HEK293 (cell line): ENCODE results near the gene ZNF507.

Experiments
- CTCF ChIA-PET: fragments of 350-600 bp; formaldehyde crosslinking; extraction: SDS; loops from one replicate; lab custom pipeline; 2021; ENCODE audit warnings: antibody characterized with exemption; lab: Yijun Ruan, JAX
- POLR2A ChIA-PET: fragments of 300-600 bp; formaldehyde crosslinking; extraction: SDS; loops from one replicate; lab custom pipeline; 2020; ENCODE audit warnings: antibody characterized with exemption, inconsistent platforms; lab: Yijun Ruan, JAX
- H3K27ac ChIP-seq: fragments of 200-500 bp; sonication (Bioruptor generic); 2 replicates; pipeline ENCODE4 v1.5.1; 2014; ENCODE audit warnings: low read depth, low read length, control low read depth, inconsistent platforms; ENCODE audit errors: extremely low read depth
- H3K36me3 ChIP-seq, 2 experiments: fragments of 200-500 bp in 1 of 2; sonication (Bioruptor generic) in 1 of 2; 1 replicate in 1 of 2; 2 replicates in 1 of 2; pipeline ENCODE4 v1.5.1; 2014 to 2017; ENCODE audit warnings: inconsistent platforms in 2 of 2, low read length in 2 of 2; ENCODE audit not compliant: control insufficient read depth in 2 of 2, insufficient read depth in 1 of 2
- H3K4me1 ChIP-seq: fragments of 200-500 bp; sonication (Bioruptor generic); 2 replicates; pipeline ENCODE4 v1.5.1; 2014; ENCODE audit warnings: mild to moderate bottlenecking, low read length, inconsistent platforms; ENCODE audit not compliant: control insufficient read depth, insufficient read depth
- H3K4me3 ChIP-seq: 2 replicates; pipeline ENCODE4 v1.5.1; 2011; ENCODE audit warnings: low read depth, mild to moderate bottlenecking, control low read depth, low read length, moderate library complexity
- H3K9me3 ChIP-seq: fragments of 200-500 bp; sonication (Bioruptor generic); 2 replicates; pipeline ENCODE4 v1.5.1; 2014; ENCODE audit warnings: low read depth, low read length, inconsistent platforms; ENCODE audit not compliant: control insufficient read depth, insufficient read depth
- EGR2 ChIP-seq: fragments of 450-650 bp; formaldehyde crosslinking; IDR thresholded peaks from 2 replicates; pipeline ENCODE4 v1.5.1; 2016; ENCODE audit warnings: low read depth, missing biosample characterization, missing genetic modification characterization
- FEZF1 ChIP-seq: fragments of 450-650 bp; formaldehyde crosslinking; IDR thresholded peaks from 2 replicates; pipeline ENCODE4 v1.5.1; 2016; ENCODE audit warnings: missing biosample characterization, missing genetic modification characterization
- IKZF3 ChIP-seq: fragments of 450-650 bp; IDR thresholded peaks from 2 replicates; pipeline ENCODE4 v1.5.0; 2018; ENCODE audit warnings: missing biosample characterization, mild to moderate bottlenecking, missing genetic modification characterization, moderate library complexity
- KLF16 ChIP-seq: fragments of 450-650 bp; formaldehyde crosslinking; IDR thresholded peaks from 2 replicates; pipeline ENCODE4 v1.5.1; 2017; ENCODE audit warnings: missing biosample characterization, missing genetic modification characterization
- PRDM1 ChIP-seq: fragments of 450-650 bp; formaldehyde crosslinking; IDR thresholded peaks from 2 replicates; pipeline ENCODE4; 2016; ENCODE audit warnings: missing biosample characterization, missing genetic modification characterization
- REPIN1 ChIP-seq: fragments of 450-650 bp; formaldehyde crosslinking; IDR thresholded peaks from 2 replicates; pipeline ENCODE4 v1.5.1; 2017; ENCODE audit warnings: missing biosample characterization, missing genetic modification characterization, low read depth
- TCF7L2 ChIP-seq: IDR thresholded peaks from 2 replicates; pipeline ENCODE4 v1.6.1; 2011; ENCODE audit warnings: low read depth, mild to moderate bottlenecking, inconsistent platforms, low read length, moderate library complexity, borderline replicate concordance
- ZNF121 ChIP-seq: fragments of 450-650 bp; formaldehyde crosslinking; IDR thresholded peaks from 2 replicates; pipeline ENCODE4 v1.5.1; 2016; ENCODE audit warnings: missing biosample characterization, missing genetic modification characterization
- ZNF146 ChIP-seq: fragments of 450-650 bp; formaldehyde crosslinking; IDR thresholded peaks from 2 replicates; pipeline ENCODE4 v1.5.1; 2016; ENCODE audit warnings: missing biosample characterization, missing genetic modification characterization
- ZNF394 ChIP-seq: fragments of 450-650 bp; formaldehyde crosslinking; IDR thresholded peaks from 2 replicates; pipeline ENCODE4 v1.5.1; 2016; ENCODE audit warnings: missing biosample characterization, missing genetic modification characterization, mild to moderate bottlenecking, moderate library complexity, borderline replicate concordance
- ZNF404 ChIP-seq: fragments of 450-650 bp; formaldehyde crosslinking; IDR thresholded peaks from 2 replicates; pipeline ENCODE4 v1.5.1; 2017; ENCODE audit warnings: missing biosample characterization, missing genetic modification characterization
- ZNF416 ChIP-seq: fragments of 450-650 bp; formaldehyde crosslinking; IDR thresholded peaks from 2 replicates; pipeline ENCODE4 v1.5.1; 2016; ENCODE audit warnings: missing biosample characterization, missing genetic modification characterization
- ZNF488 ChIP-seq: fragments of 450-650 bp; formaldehyde crosslinking; IDR thresholded peaks from 2 replicates; pipeline ENCODE4 v1.5.1; 2016; ENCODE audit warnings: missing biosample characterization, missing genetic modification characterization
- ZNF518A ChIP-seq: fragments of 450-650 bp; formaldehyde crosslinking; conservative IDR thresholded peaks from 2 replicates; pipeline ENCODE4 v1.5.1; 2016; ENCODE audit warnings: low read depth, missing biosample characterization, missing genetic modification characterization
- ZNF529 ChIP-seq: fragments of 450-650 bp; formaldehyde crosslinking; IDR thresholded peaks from 2 replicates; pipeline ENCODE4 v1.5.1; 2017; ENCODE audit warnings: missing genetic modification characterization, missing biosample characterization; ENCODE audit not compliant: insufficient replicate concordance
- ZNF747 ChIP-seq: fragments of 450-650 bp; formaldehyde crosslinking; IDR thresholded peaks from 2 replicates; pipeline ENCODE4 v1.5.1; 2016; ENCODE audit warnings: missing biosample characterization, missing genetic modification characterization
- ZNF830 ChIP-seq: fragments of 450-650 bp; IDR thresholded peaks from 2 replicates; pipeline ENCODE4 v1.5.0; 2018; ENCODE audit warnings: missing biosample characterization, missing genetic modification characterization, low read depth, mild to moderate bottlenecking, moderate library complexity
- ZNF843 ChIP-seq: fragments of 450-650 bp; formaldehyde crosslinking; IDR thresholded peaks from 2 replicates; pipeline ENCODE4 v1.5.1; 2016; ENCODE audit warnings: missing biosample characterization, missing genetic modification characterization
- ZSCAN23 ChIP-seq: fragments of 450-650 bp; formaldehyde crosslinking; IDR thresholded peaks from 2 replicates; pipeline ENCODE4 v1.5.1; 2016; ENCODE audit warnings: missing biosample characterization, missing genetic modification characterization
- TF ChIP-seq, protein P1 (sequence below): fragments of 450-650 bp; formaldehyde crosslinking; IDR thresholded peaks from 2 replicates; pipeline ENCODE4 v1.5.1; 2016; ENCODE audit warnings: missing biosample characterization, missing genetic modification characterization, low read depth
- TF ChIP-seq, protein P2 (sequence below): fragments of 450-650 bp; formaldehyde crosslinking; IDR thresholded peaks from 2 replicates; pipeline ENCODE4 v1.5.1; 2016; ENCODE audit warnings: missing biosample characterization, missing genetic modification characterization, borderline replicate concordance

ZNF507 gene

DNA sequence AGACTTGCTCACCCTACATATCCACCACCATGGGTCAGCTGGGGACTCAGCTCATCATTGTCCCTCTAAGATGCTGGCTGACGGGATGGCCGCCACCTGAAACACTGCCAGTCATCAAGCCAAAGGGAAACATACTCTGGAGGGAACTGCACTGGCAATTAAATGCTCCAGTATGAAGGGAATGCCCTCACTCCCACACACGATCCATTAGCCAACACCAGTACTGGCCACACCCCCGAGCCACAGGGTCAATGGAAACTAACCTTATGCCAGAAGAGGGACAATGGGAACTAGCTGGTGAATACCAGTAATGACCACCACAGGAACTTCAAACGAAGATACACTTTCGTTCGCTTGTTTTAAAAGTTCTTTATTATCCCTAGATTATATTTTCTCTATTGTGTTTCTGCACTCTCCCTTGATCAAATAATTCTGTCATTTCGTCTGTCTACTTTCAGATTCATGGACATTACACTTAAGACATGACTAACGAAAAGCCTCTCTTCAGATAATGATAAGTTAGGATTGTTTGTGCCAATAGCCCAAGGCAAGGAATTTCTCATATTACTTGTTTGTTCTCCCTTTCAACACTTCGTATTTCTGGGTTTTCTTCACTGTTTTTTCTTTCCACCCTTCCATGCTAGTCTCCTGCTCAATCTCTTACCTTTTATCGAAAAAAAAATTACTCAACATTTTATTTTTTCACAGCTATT is 1.7 kb upstream of the ZNF507 start:
- Histone ChIP-seq H3K27ac (no peak overlapping the region; the same call in none of the 2 replicates), H3K4me3 (no peak overlapping the region), H3K9me3 (no peaks in the 10 kb centered on the region; the same call in 1 of the 2 replicates), H3K4me1 (peaks cover 21% of the 10 kb centered on the region), H3K36me3 (peaks cover 16 to 19% of the 10 kb centered on the region in 2 experiments)
- ChIA-PET POLR2A (interaction anchor here (1.3 to 1.4 kb wide), 2 partner anchors 13 to 62 kb away, joined by 3 to 6 read pairs; partner anchors contain the start of gene DPY19L3), CTCF (interaction anchor here (0.6 to 2.5 kb wide), 5 partner anchors 14 to 239 kb away, joined by 3 to 12 read pairs (median 5); no protein-coding TSS in a partner anchor)
- TF ChIP-seq ZNF830 (tag by site-specific recombination) (no peak), EGR2 (tag by site-specific recombination) (0 out of 2 replicates have a peak, but pooled peaks have one; percentile 16), ZNF121 (tag by site-specific recombination) (no peak), ZNF404 (tag by site-specific recombination) (no peak), ZNF146 (tag by site-specific recombination) (peak; percentile 69), ZNF843 (tag by site-specific recombination) (0 out of 2 replicates have a peak, but pooled peaks have one; percentile 23), KLF16 (tag by site-specific recombination) (no peak), TCF7L2 (no peak), ZNF394 (tag by site-specific recombination) (no peak), ZNF518A (tag by site-specific recombination) (no peak), ZNF488 (tag by site-specific recombination) (no peak), ZNF529 (tag by site-specific recombination) (no peak), FEZF1 (peak; percentile 29; the same call in 1 of the 2 replicates), ZNF747 (tag by site-specific recombination) (no peak), REPIN1 (tag by site-specific recombination) (no peak), PRDM1 (tag by site-specific recombination) (peak; percentile 64; the same call in 1 of the 2 replicates), ZSCAN23 (no peak), IKZF3 (no peak), ZNF416 (tag by site-specific recombination) (no peak)
- TF ChIP-seq, protein P1, sequence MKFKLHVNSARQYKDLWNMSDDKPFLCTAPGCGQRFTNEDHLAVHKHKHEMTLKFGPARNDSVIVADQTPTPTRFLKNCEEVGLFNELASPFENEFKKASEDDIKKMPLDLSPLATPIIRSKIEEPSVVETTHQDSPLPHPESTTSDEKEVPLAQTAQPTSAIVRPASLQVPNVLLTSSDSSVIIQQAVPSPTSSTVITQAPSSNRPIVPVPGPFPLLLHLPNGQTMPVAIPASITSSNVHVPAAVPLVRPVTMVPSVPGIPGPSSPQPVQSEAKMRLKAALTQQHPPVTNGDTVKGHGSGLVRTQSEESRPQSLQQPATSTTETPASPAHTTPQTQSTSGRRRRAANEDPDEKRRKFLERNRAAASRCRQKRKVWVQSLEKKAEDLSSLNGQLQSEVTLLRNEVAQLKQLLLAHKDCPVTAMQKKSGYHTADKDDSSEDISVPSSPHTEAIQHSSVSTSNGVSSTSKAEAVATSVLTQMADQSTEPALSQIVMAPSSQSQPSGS (tag by site-specific recombination): no peak
- TF ChIP-seq, protein P2, sequence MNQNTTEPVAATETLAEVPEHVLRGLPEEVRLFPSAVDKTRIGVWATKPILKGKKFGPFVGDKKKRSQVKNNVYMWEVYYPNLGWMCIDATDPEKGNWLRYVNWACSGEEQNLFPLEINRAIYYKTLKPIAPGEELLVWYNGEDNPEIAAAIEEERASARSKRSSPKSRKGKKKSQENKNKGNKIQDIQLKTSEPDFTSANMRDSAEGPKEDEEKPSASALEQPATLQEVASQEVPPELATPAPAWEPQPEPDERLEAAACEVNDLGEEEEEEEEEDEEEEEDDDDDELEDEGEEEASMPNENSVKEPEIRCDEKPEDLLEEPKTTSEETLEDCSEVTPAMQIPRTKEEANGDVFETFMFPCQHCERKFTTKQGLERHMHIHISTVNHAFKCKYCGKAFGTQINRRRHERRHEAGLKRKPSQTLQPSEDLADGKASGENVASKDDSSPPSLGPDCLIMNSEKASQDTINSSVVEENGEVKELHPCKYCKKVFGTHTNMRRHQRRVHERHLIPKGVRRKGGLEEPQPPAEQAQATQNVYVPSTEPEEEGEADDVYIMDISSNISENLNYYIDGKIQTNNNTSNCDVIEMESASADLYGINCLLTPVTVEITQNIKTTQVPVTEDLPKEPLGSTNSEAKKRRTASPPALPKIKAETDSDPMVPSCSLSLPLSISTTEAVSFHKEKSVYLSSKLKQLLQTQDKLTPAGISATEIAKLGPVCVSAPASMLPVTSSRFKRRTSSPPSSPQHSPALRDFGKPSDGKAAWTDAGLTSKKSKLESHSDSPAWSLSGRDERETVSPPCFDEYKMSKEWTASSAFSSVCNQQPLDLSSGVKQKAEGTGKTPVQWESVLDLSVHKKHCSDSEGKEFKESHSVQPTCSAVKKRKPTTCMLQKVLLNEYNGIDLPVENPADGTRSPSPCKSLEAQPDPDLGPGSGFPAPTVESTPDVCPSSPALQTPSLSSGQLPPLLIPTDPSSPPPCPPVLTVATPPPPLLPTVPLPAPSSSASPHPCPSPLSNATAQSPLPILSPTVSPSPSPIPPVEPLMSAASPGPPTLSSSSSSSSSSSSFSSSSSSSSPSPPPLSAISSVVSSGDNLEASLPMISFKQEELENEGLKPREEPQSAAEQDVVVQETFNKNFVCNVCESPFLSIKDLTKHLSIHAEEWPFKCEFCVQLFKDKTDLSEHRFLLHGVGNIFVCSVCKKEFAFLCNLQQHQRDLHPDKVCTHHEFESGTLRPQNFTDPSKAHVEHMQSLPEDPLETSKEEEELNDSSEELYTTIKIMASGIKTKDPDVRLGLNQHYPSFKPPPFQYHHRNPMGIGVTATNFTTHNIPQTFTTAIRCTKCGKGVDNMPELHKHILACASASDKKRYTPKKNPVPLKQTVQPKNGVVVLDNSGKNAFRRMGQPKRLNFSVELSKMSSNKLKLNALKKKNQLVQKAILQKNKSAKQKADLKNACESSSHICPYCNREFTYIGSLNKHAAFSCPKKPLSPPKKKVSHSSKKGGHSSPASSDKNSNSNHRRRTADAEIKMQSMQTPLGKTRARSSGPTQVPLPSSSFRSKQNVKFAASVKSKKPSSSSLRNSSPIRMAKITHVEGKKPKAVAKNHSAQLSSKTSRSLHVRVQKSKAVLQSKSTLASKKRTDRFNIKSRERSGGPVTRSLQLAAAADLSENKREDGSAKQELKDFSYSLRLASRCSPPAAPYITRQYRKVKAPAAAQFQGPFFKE (tag by site-specific recombination): no peak
